ENCODE results near the gene HMG20B.

- TF ChIP-seq, protein P1, sequence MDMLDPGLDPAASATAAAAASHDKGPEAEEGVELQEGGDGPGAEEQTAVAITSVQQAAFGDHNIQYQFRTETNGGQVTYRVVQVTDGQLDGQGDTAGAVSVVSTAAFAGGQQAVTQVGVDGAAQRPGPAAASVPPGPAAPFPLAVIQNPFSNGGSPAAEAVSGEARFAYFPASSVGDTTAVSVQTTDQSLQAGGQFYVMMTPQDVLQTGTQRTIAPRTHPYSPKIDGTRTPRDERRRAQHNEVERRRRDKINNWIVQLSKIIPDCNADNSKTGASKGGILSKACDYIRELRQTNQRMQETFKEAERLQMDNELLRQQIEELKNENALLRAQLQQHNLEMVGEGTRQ (IDR thresholded peaks at IDR 0.05; ENCODE audit: low read length), result no peak
- no peak for TF ChIP-seq SIRT6 (IDR thresholded peaks at IDR 0.05; ENCODE audit: low read length)
Measured at GRCh38 chr19:3556978-3557460, 15.7 kb upstream of the HMG20B start.
